Measurements from ENCODE around the gene GNPTAB.

GNPTAB gene

GRCh38 chr12:101729842-101730241 lies 100.9 kb downstream of the GNPTAB start:
- no peak for DNase-seq

GRCh38 chr12:101727098-101727497 lies 103.7 kb downstream of the GNPTAB start:
- no peak for DNase-seq

- DNase-seq: no peak
Measured at GRCh38 chr12:101722392-101722791, 108.4 kb downstream of the GNPTAB start.

GRCh38 chr12:101720118-101720517 lies 110.6 kb downstream of the GNPTAB start:
- no peak for DNase-seq

- DNase-seq: no peak
Measured at GRCh38 chr12:101719566-101719965, 111.2 kb downstream of the GNPTAB start.

- no peak for DNase-seq
Measured at GRCh38 chr12:101714877-101715444, 115.8 kb downstream of the GNPTAB start.

- no peak for DNase-seq
Measured at GRCh38 chr12:101713930-101714329, 116.8 kb downstream of the GNPTAB start.

GRCh38 chr12:101713059-101713682 lies 117.6 kb downstream of the GNPTAB start:
- DNase-seq: no peak

GRCh38 chr12:101710288-101710687 lies 120.5 kb downstream of the GNPTAB start:
- DNase-seq: no peak

- no peak for DNase-seq
Measured at GRCh38 chr12:101707131-101707782, 123.5 kb downstream of the GNPTAB start.

- DNase-seq: no peak
Measured at GRCh38 chr12:101706403-101706802, 124.4 kb downstream of the GNPTAB start.

GRCh38 chr12:101703487-101703886 lies 127.3 kb downstream of the GNPTAB start:
- DNase-seq: no peak

GRCh38 chr12:101700299-101700820 lies 130.4 kb downstream of the GNPTAB start:
- DNase-seq: no peak

GRCh38 chr12:101698800-101699347 lies 131.9 kb downstream of the GNPTAB start:
- no peak for DNase-seq

GRCh38 chr12:101697930-101698799 lies 132.6 kb downstream of the GNPTAB start:
- no peak for DNase-seq

- peak; percentile 26 to 45 for DNase-seq
Measured at GRCh38 chr12:101697197-101697929, 133.4 kb downstream of the GNPTAB start, which contains the start of gene CHPT1. Gene CHPT1 (plus strand): TSS chr12:101697640. CDS start chr12:101697862, 222 bp downstream.

GRCh38 chr12:101696251-101697196 lies 134.2 kb downstream of the GNPTAB start:
- peak in 1 of 2 experiments; percentile 9 for DNase-seq

GRCh38 chr12:101695706-101696105 lies 135.1 kb downstream of the GNPTAB start:
- no peak for DNase-seq
